NCI-H82 (cell line): Measurements from ENCODE around the gene PON1.

Experiments
- DNase-seq: peaks from one replicate; lab custom pipeline; 2025; lab: John Stamatoyannopoulos, UW

The PON1 gene

GRCh38 chr7:95324431-95324830 is at the start of gene PON1:
TSS of gene PON1 (minus strand) at chr7:95324532. CDS start at chr7:95324475, 57 bp downstream.
- DNase-seq, result no peak

GRCh38 chr7:95373323-95373722 is 49.0 kb upstream of the PON1 start:
- no peak for DNase-seq

- no peak for DNase-seq
Measured at GRCh38 chr7:95368235-95368634, 43.9 kb upstream of the PON1 start.

- DNase-seq, result no peak
Measured at GRCh38 chr7:95367606-95368005, 43.3 kb upstream of the PON1 start.

GRCh38 chr7:95365151-95365550 is 40.8 kb upstream of the PON1 start:
- no peak for DNase-seq

GRCh38 chr7:95357623-95358022 is 33.3 kb upstream of the PON1 start:
- DNase-seq, result peak; percentile 2

- DNase-seq, result no peak
Measured at GRCh38 chr7:95342642-95343307, 18.4 kb upstream of the PON1 start.

- no peak for DNase-seq
Measured at GRCh38 chr7:95342029-95342428, 17.7 kb upstream of the PON1 start.

GRCh38 chr7:95340491-95340890 is 16.2 kb upstream of the PON1 start:
- no peak for DNase-seq

GRCh38 chr7:95338832-95339231 is 14.5 kb upstream of the PON1 start:
- no peak for DNase-seq

GRCh38 chr7:95335093-95335492 is 10.8 kb upstream of the PON1 start:
- DNase-seq, result no peak

- no peak for DNase-seq
Measured at GRCh38 chr7:95334447-95334846, 10.1 kb upstream of the PON1 start.

- no peak for DNase-seq
Measured at GRCh38 chr7:95330961-95331337, 6.6 kb upstream of the PON1 start.

GRCh38 chr7:95330204-95330960 is 6.0 kb upstream of the PON1 start:
- no peak for DNase-seq

GRCh38 chr7:95327356-95327755 is 3.0 kb upstream of the PON1 start:
- DNase-seq, result peak; percentile 42

GRCh38 chr7:95323410-95324129 is 762 bp downstream of the PON1 start:
- DNase-seq, result no peak

GRCh38 chr7:95322854-95323253 is 1.5 kb downstream of the PON1 start:
- peak; percentile 29 for DNase-seq

- DNase-seq, result no peak
Measured at GRCh38 chr7:95322396-95322795, 1.9 kb downstream of the PON1 start.

- no peak for DNase-seq
Measured at GRCh38 chr7:95321720-95322119, 2.6 kb downstream of the PON1 start.

GRCh38 chr7:95320651-95321050 is 3.7 kb downstream of the PON1 start:
- no peak for DNase-seq

GRCh38 chr7:95319570-95319969 is 4.8 kb downstream of the PON1 start:
- no peak for DNase-seq

GRCh38 chr7:95318501-95319100 is 5.7 kb downstream of the PON1 start:
- DNase-seq, result no peak

GRCh38 chr7:95317966-95318365 is 6.4 kb downstream of the PON1 start:
- no peak for DNase-seq
